Middle frontal gyrus (tissue), 1 donor: ENCODE data around the gene STBD1.
"Not testable (repeated sequence)": the region's sequence is repeated elsewhere in the genome, so short reads cannot be mapped to it uniquely, and the experiment has no call there.

ENCODE experiments used
- DNase-seq: peaks from one replicate; pipeline ENCODE4 v3.0.0-alpha.2; 2015; ENCODE audit warnings: low spot score; ENCODE audit errors: extremely low spot score

The STBD1 gene

GRCh38 chr4:76282941-76283689, 23.4 kb upstream of the STBD1 start:
- no peak for DNase-seq

- no peak for DNase-seq
These were observed 22.6 kb upstream of the STBD1 start for GRCh38 chr4:76283900-76284299.

GRCh38 chr4:76287811-76288210, 18.7 kb upstream of the STBD1 start:
- not testable (repeated sequence) for DNase-seq

DNA sequence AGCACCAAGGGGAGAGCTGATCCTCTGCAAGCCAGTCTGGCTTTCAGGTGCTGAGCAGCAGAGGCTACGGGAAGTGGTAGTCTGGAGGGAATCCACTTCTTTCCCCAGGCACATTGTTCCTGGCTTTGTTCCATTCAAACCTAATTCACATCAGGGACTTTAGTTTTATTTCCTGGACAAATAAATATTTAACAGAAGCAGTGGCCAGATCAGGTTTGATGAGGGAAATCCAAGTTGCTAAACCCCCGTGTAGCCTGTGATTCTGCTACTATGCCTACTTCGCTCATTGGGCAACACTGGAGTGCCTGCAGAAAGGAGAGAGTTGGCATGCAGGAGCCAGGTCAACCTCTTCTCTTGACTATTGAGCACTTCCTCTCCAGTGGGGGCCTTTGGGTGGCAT, 13.8 kb upstream of the STBD1 start:
- no peak for DNase-seq

DNA sequence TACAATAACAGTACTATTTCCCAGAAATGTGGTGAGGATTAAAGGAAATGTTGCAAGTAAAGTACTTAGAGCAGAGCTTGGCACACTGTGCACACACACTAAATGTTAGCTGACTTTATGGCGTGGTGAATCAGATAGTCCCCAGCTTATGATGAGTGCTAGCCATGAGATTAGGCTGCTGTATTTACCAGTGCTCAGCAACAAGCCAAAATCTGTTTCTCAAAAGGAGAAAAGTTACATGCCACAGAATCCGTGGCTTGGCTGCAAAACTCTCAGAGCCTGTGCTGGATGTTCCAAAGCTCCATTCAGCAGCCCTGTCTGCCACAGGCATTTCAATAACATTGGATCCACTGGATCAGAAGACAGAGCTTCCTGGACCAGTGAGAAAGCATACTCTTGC, 12.8 kb upstream of the STBD1 start:
- DNase-seq: no peak

DNA sequence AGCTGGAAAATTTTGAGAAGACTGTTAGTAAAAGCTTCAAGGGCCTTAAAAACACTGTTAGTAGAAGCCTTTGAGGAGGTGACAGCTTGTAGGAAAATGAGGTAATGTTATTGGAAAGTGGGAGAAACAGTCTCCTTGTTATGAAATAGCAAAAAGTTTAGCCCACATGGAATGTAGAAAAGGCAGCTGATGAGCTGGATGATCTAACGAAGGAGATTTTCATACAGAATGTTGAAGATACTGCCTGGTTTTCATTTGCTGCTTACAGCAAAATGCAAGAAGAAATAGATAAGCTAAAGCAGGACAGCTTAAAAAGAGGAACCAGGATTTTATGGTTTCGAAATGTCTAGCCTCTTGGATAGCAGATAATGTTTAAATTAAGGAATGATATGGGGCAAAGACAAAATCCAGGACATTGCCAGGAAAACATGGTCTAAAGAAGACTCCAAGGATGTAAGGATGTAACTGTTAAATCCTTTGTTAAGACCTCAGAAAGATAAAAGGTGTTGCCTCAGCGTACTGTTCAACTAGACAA, 10.2 kb upstream of the STBD1 start:
- no peak for DNase-seq

DNA sequence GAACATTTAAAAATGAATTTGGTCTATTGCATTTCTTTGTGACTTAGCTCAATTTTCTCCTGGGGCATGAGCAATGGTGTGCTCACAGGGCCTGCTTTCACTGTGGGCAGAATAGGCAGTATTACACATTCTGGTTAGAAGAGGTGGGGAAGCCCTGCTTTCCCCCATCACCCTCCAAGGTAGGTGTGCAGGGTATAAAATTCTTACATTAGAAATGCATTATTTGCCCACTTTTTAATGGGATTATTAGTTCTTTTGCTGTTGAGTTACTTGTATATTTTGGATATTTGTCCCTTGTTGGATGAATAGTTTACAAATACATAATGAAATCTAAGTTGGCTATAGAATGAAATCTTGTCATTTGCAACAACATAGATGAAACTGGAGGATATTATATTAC, 8.3 kb upstream of the STBD1 start:
- DNase-seq: no peak

GRCh38 chr4:76300012-76300411, 6.5 kb upstream of the STBD1 start:
- DNase-seq: no peak

- DNase-seq: peak; percentile 31
These were observed 5.3 kb upstream of the STBD1 start for GRCh38 chr4:76301068-76301774.

GRCh38 chr4:76301775-76302162, 4.8 kb upstream of the STBD1 start:
- no peak for DNase-seq

DNA sequence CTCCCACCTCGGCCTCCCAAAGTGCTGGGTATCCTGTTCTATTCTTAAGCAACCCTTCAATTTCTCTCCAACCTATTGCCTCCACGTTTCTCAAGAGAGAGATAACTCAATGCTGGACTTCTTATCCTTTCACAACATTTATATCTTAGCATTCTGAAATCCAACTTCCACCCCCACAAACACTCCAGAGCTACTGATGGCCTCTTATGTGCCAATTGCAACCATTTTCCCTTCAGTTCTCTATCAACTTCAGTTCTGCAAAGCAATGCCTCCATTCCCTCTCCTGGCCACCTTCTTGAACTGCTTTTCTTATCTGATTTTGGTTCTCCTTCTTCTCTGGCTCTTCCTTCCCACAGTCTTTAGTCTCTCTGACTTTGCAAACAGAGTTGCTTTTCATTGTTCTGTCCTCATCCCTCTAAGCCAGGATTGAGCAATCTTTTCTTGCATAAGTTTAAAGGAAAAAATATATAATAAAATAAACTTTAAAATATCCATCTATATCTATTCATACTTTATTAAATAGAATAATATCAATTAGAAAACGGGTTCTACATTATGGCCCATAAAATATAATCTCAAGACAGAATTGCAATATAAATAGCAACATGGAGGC, 3.6 kb upstream of the STBD1 start:
- DNase-seq: no peak

- no peak for DNase-seq
These were observed 1.4 kb upstream of the STBD1 start for GRCh38 chr4:76305033-76305687.

- DNase-seq: no peak
These were observed 538 bp downstream of the STBD1 start for GRCh38 chr4:76306882-76307659.

- DNase-seq: no peak
These were observed 1.1 kb downstream of the STBD1 start for GRCh38 chr4:76307660-76308014.

DNA sequence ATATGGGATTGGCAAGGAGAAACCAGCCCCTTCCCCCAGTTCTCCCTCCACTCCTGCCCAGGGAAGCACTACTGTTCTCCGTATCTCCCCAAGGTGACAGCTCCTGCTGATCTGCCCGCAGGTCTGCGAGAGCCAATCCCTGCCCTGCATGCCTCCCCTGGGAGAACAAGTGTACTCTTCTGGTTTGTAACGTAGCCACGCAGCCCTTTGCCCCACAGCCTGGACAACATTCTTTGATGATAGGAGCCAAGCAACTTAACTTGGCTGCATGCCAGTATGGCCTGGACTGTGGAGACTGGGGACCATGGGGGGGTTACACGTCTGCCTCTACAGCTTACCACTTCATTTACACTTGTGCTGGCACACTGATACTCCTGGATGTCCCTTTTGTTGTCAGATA, 2.0 kb downstream of the STBD1 start:
- no peak for DNase-seq

DNA sequence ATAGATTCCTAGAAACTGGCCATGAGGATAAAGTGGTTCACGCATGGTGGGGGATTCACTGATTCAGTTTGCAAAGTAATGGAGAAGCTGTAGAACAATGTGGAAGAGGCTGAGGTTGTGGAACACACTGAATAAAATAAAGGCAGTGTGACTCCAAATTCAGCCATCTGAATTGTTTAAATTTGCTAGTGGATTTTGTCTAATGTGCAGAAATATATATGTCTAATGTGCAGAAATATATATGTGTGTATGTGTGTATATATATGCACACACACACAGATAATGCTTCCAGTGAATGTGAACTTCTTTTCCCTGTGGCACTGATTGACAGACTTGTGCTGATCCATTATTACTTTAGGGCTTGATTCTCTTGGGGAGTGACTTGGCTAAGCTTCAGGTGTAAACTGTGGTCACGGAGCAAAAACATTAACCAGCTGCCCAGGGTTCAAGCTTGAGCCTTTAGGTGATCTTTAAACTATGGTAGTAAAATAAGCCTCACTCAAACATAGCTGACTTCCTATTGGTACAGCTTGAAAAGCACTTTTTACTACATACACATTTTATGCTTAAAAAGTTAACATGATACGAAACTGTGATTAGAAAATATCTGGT, 3.5 kb downstream of the STBD1 start:
- no peak for DNase-seq

- no peak for DNase-seq
These were observed 4.2 kb downstream of the STBD1 start for GRCh38 chr4:76310683-76311082.

GRCh38 chr4:76311896-76312331, 5.4 kb downstream of the STBD1 start:
- no peak for DNase-seq

GRCh38 chr4:76312457-76312856, 5.9 kb downstream of the STBD1 start:
- no peak for DNase-seq

- no peak for DNase-seq
These were observed 7.0 kb downstream of the STBD1 start for GRCh38 chr4:76313547-76313946.
